Activated CD8-positive, alpha-beta memory T cell treated with anti-CD3 and anti-CD28 coated beads, Interleukin-2, amount 50 U/mL, for 1 hour (primary cell): Measurements from ENCODE around the gene POU2AF3.
"Not testable (repeated sequence)": the region's sequence is repeated elsewhere in the genome, so short reads cannot be mapped to it uniquely, and the experiment has no call there.

Experiments used
- DNase-seq: peaks from one replicate; pipeline ENCODE4 v3.0.0-alpha.2; 2020; ENCODE audit errors: extremely low read depth

Gene POU2AF3

DNA sequence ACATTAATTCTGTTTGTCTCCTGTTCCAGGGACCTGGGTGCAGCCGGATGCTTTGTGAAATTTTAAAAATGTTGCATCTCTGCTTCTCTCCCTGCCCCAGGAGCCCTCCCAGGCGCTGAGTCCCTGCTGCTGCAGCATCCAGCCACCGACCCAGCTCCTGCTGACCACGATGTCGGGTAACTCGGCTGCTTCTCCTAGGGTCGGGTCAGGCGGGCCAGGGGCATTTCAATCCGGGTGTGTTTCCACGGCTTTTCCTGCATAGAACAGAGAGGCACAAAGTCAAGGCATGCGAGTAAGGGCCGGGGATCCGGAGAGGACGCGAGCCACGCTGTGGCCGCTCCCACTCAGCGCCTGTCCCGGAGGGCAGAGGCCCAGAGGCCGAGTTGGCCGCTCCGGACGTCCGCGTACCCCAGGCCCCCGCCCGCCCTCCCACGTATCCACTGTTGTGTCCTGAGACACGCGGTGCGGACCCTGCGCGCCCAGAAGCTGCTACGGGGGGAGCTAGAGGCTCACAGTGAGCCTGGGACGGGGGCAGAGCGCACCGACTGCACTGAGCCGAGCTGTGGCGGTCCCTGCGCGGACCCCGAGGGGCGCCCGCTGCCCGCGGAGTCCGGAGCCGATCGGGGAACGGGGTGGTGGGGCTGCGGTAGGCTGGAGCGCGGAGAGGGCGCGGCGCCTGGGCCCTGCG, at the start of gene POU2AF3:
Gene POU2AF3, plus strand, starts transcription at position 134 of the 688 bp plus-strand sequence. Its CDS starts 36 bp downstream, at position 170.
- DNase-seq: no peak

GRCh38 chr11:111250936-111251335, 47.4 kb upstream of the POU2AF3 start:
- DNase-seq: no peak

- DNase-seq: no peak
Measured at GRCh38 chr11:111253131-111253530, 45.2 kb upstream of the POU2AF3 start.

- DNase-seq: no peak
Measured at GRCh38 chr11:111253630-111254029, 44.7 kb upstream of the POU2AF3 start.

DNA sequence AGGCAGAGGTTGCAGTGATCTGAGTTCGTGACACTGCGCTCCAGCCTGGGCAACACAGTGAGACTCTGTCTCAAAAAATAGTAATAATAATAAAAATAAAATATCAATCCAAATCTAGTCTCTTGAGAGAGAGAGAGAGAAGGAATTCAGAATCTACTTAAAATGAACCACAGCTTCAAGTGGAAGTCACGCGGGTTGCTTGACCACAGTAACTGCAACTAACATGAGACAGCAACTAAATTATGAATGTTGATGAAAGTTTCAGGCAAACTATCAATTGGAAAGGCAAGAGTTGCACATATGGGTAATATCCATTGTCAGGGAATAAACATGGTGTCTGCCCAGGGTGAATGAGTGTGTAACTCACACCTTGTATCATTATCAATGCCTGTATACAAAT, 40.3 kb upstream of the POU2AF3 start:
- DNase-seq: no peak

- DNase-seq: no peak
Measured at GRCh38 chr11:111259896-111260295, 38.5 kb upstream of the POU2AF3 start.

DNA sequence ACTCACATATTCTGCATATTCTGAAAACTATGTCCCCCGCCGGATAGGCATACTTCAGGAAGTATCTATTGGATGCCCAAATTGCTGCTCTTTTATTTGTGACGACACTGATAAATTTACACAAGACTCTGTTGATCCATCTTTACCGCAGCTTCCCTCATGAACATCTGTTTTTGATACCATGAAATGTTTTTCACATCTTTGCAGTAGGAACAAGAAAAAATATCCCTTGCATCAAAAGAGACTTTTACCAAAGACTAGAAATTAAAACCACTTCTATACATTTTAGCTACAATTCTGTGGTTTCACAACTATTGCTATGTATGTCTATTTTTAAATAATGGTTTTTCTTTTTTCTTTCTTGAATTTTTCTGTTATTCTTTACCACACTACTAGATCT, 37.5 kb upstream of the POU2AF3 start:
- no peak for DNase-seq

- no peak for DNase-seq
Measured at GRCh38 chr11:111264646-111265045, 33.7 kb upstream of the POU2AF3 start.

- DNase-seq: no peak
Measured at GRCh38 chr11:111265421-111265820, 32.9 kb upstream of the POU2AF3 start.

DNA sequence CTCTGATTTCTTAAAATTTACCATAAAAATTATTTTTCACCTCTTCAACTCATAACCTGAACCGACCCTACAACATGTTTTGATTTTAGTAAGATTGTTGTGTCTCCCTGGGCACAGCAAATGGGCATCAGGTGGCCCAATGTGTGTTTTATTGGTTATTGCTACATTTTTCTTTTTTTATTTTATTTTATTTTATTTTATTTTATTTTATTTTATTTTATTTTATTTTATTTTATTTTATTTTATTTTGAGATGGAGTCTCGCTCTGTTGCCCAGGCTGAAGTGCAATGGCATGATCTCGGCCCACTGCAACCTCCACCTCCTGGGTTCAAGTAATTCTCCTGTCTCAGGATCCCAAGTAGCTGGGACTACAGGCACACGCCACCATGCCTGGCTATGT, 30.0 kb upstream of the POU2AF3 start:
- not testable (repeated sequence) for DNase-seq

DNA sequence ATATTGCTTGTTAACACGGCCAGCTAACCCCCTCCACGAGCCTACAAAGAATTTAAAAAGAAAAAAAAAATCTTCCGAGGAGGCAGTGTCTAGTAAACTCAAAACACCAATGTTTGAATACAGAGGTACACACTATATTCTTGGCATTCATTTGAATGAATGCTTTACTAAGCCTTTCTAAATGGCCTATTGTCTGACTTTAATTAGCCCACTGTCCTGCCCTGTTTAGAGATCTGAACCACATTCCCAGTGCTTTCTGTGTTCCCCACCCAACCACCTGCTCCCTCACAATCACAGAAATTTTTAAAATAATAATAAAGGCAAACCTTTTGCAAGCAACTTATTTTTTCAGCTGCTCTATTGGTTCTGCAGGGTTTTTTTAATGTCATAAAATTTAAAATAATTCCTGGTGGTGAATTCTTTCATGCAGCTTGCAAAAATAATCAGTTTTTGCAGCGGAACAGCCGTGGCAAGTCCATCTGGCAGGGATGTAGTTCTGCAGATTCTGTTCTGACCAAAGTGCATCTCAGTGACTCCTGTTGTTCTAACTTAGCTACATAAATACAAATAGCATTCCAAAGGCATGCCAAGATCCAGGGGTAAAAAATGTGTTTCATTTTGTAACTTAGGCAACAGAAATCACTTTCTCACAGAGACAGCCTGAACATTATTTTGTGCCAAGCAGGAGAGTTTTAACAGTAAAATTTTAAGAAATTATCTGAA, 29.0 kb upstream of the POU2AF3 start:
- no peak for DNase-seq

DNA sequence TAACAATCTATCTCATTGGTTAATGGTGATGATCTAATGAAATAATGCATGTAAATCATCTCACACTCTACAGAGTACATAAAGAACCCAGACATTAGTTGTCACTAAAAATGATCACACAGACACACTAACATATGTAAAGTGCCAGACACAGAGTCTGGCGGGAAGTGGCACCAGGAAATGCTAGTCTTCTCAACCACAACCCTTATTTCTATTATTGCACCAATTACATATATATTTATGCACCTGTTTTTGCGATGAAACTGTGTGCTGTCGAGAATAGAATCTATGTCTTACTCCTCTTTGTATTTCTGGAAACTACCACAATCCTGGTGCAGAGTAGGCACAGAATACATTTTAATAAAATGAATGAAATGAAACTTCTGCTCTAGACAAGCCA, 25.9 kb upstream of the POU2AF3 start:
- no peak for DNase-seq

- DNase-seq: no peak
Measured at GRCh38 chr11:111282562-111283075, 15.7 kb upstream of the POU2AF3 start.

- DNase-seq: no peak
Measured at GRCh38 chr11:111283945-111284481, 14.3 kb upstream of the POU2AF3 start.

- DNase-seq: no peak
Measured at GRCh38 chr11:111285189-111286091, 12.9 kb upstream of the POU2AF3 start.

DNA sequence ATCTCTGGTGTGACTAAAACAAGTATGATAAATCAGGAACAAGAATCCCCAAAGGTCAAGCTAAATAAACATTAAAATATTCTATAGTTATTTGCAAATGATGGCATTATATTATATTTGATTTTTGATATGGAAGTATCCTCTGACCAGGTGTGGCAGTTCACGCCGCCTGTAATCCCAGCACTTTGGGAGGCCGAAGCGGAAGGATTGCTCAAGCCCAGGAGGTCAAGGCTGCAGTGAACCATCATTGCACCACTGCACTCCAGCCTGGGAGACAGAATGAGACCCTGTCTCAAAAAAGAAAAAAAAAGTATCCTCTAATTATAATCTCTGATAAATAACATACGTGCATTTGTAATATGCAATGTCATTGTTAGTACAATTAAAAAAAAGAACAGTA, 6.6 kb upstream of the POU2AF3 start:
- DNase-seq: no peak

DNA sequence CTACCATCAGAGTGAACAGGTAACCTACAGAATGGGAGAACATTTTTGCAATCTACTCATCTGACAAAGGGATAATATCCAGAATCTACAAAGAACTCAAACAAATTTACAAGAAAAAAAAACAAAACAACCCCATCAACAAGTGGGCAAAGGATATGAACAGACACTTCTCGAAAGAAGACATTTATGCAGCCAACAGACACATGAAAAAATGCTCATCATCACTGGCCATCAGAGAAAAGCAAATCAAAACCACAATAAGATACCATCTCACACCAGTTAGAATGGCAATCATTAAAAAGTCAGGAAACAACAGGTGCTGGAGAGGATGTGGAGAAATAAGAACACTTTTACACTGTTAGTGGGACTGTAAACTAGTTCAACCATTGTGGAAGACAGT, 5.9 kb upstream of the POU2AF3 start:
- DNase-seq: not testable (repeated sequence)

- DNase-seq: no peak
Measured at GRCh38 chr11:111296196-111296595, 2.1 kb upstream of the POU2AF3 start.

DNA sequence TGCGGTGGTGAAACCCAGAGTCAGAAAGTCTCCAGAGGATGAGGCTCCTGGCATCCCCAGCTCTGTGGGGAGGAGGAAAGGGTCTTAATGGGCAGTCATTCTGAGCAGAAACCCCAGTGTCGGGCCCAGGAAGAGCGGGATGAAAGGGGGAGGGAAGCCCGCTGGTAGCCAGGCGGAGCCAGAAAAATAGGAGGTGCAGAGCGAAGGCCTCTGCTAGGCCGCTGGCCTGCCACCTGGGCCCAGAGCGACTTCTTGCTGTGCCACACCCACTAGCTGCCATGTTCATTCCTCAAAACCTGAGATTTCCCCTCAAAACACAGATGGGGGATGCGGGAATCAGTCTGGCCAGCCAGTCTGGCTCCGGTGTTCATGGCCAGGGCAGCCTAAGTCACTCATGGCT, 650 bp upstream of the POU2AF3 start:
- no peak for DNase-seq

DNA sequence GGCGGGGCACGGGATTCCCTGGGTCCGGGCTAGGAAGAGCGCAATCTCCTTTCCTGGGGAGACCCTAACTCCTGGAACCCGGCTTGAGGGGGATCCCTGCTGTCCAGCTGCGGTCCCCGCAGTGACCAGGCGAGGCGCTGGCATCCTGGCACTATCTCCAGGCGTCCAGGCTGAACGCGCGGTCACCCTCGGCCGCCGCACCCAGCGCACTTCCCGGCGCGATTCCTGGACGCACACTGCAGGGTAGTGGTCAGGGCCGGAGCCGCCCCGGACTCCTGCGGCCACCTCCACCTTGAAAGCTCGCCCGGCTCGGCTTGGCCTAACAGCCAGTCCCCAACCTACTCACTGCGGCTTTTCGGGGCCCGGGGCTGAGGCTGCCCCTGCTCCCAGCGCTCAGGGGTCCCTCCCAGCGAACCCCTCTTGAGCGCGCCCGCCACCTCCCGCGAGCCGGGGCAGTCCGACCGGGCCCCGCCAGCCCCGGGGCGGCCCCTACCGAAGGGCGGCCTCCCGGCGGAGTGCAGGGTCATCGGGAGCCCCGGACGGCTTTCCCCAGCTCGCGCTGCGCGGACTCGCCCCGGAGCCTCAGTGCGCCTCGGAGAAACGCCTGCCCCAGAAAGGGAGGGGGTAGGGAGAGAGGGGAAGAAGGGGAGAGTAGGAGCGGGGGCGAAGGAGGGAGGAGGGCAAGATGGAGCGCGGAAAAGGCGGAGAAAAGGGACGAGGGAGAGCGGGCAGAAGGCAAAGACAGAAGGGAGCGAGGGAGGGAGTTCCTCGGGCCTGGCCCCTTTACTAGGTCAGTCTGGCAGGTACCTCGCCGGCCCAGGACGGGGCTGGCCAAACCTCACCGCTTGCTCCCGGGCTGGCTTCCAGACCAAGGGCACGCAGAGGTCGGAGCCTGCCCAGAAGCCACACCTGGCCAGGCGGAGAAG, 1.0 kb downstream of the POU2AF3 start:
- DNase-seq: no peak

DNA sequence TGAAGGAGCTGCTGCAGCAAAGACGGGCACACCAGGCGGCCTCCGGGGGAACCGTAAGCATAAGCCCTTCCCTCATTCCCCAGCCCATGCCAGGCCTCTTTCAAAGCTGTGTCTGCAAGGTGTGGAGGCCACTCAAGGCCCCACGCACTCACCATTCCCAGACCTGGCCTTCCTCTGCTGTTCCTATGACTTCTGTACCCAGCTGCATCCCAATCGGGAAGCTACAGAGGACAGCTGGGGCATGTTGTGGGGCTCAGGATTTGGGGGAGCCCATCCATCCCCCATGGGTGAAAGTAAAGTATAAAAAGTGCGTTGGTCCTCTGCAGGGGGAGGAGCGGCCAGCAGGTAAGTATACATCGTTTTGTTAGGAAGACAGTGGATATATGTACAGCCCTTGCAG, 2.2 kb downstream of the POU2AF3 start:
- no peak for DNase-seq
